Measurements from ENCODE around the gene TAF1C. TPM values are rescaled to one million over a fixed set of nuclear protein-coding genes. Genes with fewer than 3 reads are reported as not detected.

Gene TAF1C
- total RNA-seq, 1 donor = 19.5 TPM

DNA sequence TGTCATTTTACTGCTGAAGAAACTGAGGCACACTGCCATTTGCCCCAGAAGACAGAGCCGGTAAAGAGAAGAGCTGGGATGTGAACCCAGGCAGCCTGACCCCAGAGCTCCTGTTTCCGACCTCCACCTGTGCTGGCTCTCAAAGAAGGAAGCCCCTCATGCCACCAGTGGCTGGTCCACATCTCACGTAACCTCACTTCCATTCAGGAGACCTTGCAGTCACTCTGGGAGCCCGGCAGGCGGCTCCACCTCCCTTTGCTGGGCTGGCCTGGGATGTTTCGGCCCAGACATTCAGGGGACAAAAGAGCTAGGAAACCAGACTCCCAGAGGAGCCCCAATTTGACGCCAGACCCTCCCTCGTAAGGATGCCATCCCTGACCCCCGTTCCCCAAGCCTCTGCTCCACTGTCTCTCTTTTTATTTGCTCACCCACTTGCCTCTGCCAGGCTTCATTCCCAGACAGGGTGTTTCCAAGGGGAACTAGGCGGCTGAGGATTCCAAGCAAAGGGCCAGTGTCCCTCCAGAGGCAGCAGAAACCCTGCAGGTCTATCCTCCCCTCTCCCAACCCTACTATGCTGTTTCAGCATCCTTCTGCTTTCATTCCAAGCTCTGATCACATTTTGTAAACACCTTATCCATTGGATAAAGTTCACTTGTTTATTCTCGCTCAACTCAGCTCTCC lies 2.8 kb downstream of the TAF1C start:
- Histone ChIP-seq H2AFZ (ENCODE audit: low read length) (no peak overlapping the region), H3K27ac (ENCODE audit: low read depth, low read length) (no peak overlapping the region), H3K79me2 (ENCODE audit: insufficient read depth, low read length) (peaks cover 39% of the 10 kb centered on the region), H4K20me1 (ENCODE audit: insufficient read depth, low read length) (peaks cover 10% of the 10 kb centered on the region), H3K9me3 (ENCODE audit: low read depth, low read length) (no peaks in the 10 kb centered on the region), H3K27me3 (ENCODE audit: insufficient read depth, low read length) (no peaks in the 10 kb centered on the region), H3K4me2 (ENCODE audit: insufficient read depth, low read length) (no peak overlapping the region), H3K36me3 (ENCODE audit: insufficient read depth, low read length) (peaks cover 25% of the 10 kb centered on the region), H3K4me1 (ENCODE audit: insufficient read depth, low read length) (no peaks in the 10 kb centered on the region), H3K4me3 (ENCODE audit: insufficient read depth, low read length) (no peak overlapping the region)
- TF ChIP-seq, protein P1, sequence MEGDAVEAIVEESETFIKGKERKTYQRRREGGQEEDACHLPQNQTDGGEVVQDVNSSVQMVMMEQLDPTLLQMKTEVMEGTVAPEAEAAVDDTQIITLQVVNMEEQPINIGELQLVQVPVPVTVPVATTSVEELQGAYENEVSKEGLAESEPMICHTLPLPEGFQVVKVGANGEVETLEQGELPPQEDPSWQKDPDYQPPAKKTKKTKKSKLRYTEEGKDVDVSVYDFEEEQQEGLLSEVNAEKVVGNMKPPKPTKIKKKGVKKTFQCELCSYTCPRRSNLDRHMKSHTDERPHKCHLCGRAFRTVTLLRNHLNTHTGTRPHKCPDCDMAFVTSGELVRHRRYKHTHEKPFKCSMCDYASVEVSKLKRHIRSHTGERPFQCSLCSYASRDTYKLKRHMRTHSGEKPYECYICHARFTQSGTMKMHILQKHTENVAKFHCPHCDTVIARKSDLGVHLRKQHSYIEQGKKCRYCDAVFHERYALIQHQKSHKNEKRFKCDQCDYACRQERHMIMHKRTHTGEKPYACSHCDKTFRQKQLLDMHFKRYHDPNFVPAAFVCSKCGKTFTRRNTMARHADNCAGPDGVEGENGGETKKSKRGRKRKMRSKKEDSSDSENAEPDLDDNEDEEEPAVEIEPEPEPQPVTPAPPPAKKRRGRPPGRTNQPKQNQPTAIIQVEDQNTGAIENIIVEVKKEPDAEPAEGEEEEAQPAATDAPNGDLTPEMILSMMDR (IDR thresholded peaks at IDR 0.05; ENCODE audit: extremely low read depth, low read depth, low read length) = peak; percentile 38
- DNase-seq (ENCODE audit: insufficient read length, low spot score, missing footprints) = peak; percentile 90

- Histone ChIP-seq H3K4me1 (ENCODE audit: insufficient read depth, low read length) (no peaks in the 10 kb centered on the region), H3K9me3 (ENCODE audit: low read depth, low read length) (no peaks in the 10 kb centered on the region), H2AFZ (ENCODE audit: low read length) (no peak overlapping the region), H3K27me3 (ENCODE audit: insufficient read depth, low read length) (no peaks in the 10 kb centered on the region), H3K36me3 (ENCODE audit: insufficient read depth, low read length) (peaks cover 28% of the 10 kb centered on the region), H4K20me1 (ENCODE audit: insufficient read depth, low read length) (peaks cover 11% of the 10 kb centered on the region), H3K4me2 (ENCODE audit: insufficient read depth, low read length) (no peak overlapping the region), H3K79me2 (ENCODE audit: insufficient read depth, low read length) (peaks cover 39% of the 10 kb centered on the region), H3K4me3 (ENCODE audit: insufficient read depth, low read length) (no peak overlapping the region), H3K27ac (ENCODE audit: low read depth, low read length) (no peak overlapping the region)
- peak; percentile 76 for DNase-seq (ENCODE audit: insufficient read length, low spot score, missing footprints)
- TF ChIP-seq, protein P1 (IDR thresholded peaks at IDR 0.05; ENCODE audit: extremely low read depth, low read depth, low read length) = no peak
These were observed 3.3 kb downstream of the TAF1C start for GRCh38 chr16:84183572-84183875.

- TF ChIP-seq, protein P1 (IDR thresholded peaks at IDR 0.05; ENCODE audit: extremely low read depth, low read depth, low read length) = no peak
- Histone ChIP-seq H3K9me3 (ENCODE audit: low read depth, low read length) (no peaks in the 10 kb centered on the region), H2AFZ (ENCODE audit: low read length) (no peak overlapping the region), H3K4me1 (ENCODE audit: insufficient read depth, low read length) (peaks cover 3% of the 10 kb centered on the region), H3K4me2 (ENCODE audit: insufficient read depth, low read length) (no peak overlapping the region), H3K4me3 (ENCODE audit: insufficient read depth, low read length) (no peak overlapping the region), H3K27me3 (ENCODE audit: insufficient read depth, low read length) (no peaks in the 10 kb centered on the region), H3K79me2 (ENCODE audit: insufficient read depth, low read length) (peaks cover 39% of the 10 kb centered on the region), H3K27ac (ENCODE audit: low read depth, low read length) (no peak overlapping the region), H3K36me3 (ENCODE audit: insufficient read depth, low read length) (peaks cover 30% of the 10 kb centered on the region), H4K20me1 (ENCODE audit: insufficient read depth, low read length) (peaks cover 17% of the 10 kb centered on the region)
- peak; percentile 86 for DNase-seq (ENCODE audit: insufficient read length, low spot score, missing footprints)
These were observed 3.9 kb downstream of the TAF1C start for GRCh38 chr16:84182680-84183571.

- peaks cover 30% of the 10 kb centered on the region for H3K36me3 ChIP-seq (ENCODE audit: insufficient read depth, low read length)
- DNase-seq (ENCODE audit: insufficient read length, low spot score, missing footprints) = no peak
These were observed 4.8 kb downstream of the TAF1C start for GRCh38 chr16:84182104-84182503.

More at GRCh38 chr16:84182104-84182503, 4.8 kb downstream of the TAF1C start:
- Histone ChIP-seq H2AFZ (ENCODE audit: low read length) (no peak overlapping the region), H3K27ac (ENCODE audit: low read depth, low read length) (no peak overlapping the region), H3K4me3 (ENCODE audit: insufficient read depth, low read length) (no peak overlapping the region), H3K27me3 (ENCODE audit: insufficient read depth, low read length) (no peaks in the 10 kb centered on the region), H3K4me1 (ENCODE audit: insufficient read depth, low read length) (peaks cover 11% of the 10 kb centered on the region), H3K9me3 (ENCODE audit: low read depth, low read length) (no peaks in the 10 kb centered on the region), H3K79me2 (ENCODE audit: insufficient read depth, low read length) (peaks cover 39% of the 10 kb centered on the region), H4K20me1 (ENCODE audit: insufficient read depth, low read length) (peaks cover 19% of the 10 kb centered on the region), H3K4me2 (ENCODE audit: insufficient read depth, low read length) (no peak overlapping the region)
- TF ChIP-seq, protein P1 (IDR thresholded peaks at IDR 0.05; ENCODE audit: extremely low read depth, low read depth, low read length) = no peak

Measured in osteoblast (primary cell).